CD4-positive, alpha-beta T cell treated with Interleukin-4 for 4 hours (primary cell): ENCODE measurements around the gene UBE2N.
"Not testable (repeated sequence)": the region's sequence is repeated elsewhere in the genome, so short reads cannot be mapped to it uniquely, and the experiment has no call there.

Source experiments
- DNase-seq: peaks from one replicate; pipeline ENCODE4 v3.0.0-alpha.2; 2020

The UBE2N gene

DNA sequence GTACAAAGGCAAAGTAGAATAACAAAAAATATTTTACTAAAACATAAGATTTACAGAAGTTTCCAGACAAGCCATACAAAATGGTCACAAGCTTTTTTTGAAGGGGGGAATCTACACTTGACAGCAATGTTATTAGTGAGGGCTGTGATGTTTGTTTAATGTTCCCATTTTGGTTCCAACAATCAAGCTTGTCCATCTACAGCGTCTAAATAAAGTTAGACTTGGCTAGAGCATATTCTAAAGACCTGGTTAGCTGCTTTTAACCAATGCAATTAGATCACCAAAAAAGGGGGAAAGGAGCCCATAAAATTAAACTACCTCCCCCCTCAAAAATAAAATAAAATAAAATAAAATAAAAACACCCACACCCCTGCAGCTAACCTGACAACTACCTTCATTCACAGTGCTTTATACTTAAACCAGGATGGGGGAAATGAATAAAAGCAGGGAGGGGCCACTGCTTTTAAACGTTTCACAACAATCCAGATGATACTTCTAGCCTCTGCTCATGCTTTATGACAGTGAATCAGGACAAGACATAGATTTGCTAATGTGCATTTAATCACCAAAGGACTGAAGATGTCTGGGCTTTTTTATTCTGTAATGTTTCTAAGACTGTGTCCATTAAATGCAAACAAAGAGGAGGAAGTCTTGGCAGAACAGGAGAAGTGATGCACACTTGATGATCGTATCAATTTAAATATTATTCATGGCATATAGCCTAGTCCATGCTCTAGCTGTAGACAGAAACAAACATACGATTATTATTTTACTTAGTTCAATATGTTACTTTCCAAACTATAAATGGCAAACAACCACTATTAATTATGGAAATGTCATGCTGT, 32.2 kb downstream of the UBE2N start:
- not testable (repeated sequence) for DNase-seq

DNA sequence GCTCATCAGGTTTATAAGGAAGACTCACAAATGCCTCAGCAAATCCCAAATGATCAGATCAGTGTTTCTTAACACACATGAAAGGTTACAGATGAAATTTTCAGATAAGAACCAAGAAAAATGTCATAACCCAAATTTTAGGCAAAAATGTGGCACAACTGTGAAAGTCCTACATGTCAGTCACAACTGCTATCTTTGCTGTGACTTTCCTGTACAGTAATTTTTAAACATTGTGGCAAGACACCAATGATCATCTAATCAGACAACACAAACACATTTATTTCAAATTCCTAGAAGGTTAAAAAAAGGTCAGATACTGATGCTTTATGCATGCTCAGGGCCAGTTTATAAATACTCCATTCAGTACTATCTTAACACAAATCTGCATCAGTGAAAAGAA, 32.9 kb downstream of the UBE2N start:
- DNase-seq: no peak

DNA sequence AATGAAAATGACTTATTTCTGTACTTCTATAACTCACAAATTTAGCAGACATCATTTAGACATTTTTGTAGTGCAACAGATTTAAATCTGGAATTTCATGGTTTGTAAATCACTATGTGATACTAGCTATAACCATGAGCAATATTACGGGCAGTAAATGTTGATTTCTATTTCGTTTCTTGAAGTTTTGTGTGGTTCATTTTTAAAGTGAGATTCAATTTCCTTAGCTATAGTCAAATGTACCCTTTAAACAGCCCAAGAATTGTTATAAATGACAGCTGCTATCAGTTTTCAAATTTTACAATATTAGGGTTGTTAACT, 33.8 kb downstream of the UBE2N start:
- DNase-seq: no peak

DNA sequence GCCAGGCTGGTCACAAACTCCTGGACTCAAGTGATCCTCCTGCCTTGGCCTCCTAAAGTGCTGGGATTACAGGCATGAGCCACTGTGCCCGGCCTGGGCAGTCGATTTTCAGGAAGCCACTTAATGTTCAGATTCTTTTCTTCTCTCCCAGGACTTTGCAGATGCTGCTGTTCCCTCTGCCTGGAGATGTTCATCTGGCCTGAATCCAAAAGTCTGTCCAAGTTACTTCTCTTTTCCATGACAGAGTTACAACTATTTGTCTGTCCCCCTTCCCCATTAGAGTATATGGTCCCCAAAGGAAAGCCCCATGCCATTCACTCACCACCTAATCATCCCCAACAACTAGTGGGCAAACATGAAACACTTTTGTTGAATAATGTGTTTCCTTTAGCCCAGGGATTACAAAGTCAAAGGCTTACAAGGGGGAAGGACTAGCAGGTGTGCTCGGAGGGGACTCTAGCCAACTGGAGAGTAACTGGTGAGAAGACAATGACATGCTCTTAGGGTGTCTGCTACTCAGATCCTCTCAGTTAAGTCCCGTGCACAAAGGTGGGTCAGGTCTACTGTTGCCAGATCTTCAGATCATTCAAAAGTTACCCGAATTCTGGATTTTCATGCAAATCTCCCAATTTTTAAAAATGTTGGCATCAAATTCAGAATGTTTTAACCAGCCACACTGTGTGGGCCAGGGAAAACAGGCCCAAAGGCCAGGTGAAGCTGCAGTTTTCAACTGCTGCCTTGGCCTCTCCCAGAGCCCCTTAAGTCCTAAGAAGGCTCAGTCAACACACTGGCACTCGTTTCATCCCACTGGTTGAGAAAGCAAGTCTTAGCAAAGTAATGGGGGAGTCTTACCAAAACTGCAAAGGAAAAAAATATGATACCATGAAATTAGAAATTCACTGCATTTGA, 34.4 kb downstream of the UBE2N start:
- no peak for DNase-seq

DNA sequence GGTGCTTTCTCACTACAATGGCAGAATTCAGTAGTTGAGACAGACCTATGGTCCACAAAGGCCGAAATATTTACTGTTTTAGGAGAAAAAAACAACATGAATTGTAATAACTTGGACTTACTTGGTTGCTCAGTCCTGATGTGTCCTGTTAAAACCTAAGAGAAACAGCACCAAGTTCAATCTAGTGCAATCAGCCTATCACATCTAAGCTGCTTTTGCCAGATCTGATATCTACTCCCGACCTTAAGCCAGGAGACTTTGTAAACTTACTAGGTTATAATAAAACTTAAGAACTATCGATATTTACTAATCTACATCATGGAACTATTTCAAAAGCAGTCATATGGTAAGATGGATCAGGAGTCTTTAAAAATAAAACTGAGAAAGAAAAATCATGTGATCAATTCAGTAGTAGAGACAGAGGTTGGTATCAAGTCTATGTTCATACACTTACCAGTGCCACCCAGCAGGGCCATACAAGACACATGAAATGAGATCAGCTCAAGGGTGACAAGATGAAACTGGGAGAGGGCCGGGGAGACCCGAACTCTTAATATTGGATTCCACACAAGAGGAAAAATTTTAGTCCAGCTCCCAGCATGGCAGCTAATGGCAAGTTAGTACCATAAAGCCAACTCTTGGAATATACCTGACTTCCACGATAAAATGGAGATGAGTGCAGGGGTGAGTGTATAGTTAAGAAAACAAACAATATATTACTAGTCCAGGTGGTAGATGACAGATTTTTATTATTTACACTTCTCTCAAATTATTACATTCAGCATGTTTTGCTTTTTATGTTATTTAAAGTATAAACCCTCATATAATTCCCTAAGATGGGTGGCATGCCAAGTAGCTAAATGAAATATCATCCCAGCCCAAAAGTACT, 36.5 kb downstream of the UBE2N start:
- no peak for DNase-seq

DNA sequence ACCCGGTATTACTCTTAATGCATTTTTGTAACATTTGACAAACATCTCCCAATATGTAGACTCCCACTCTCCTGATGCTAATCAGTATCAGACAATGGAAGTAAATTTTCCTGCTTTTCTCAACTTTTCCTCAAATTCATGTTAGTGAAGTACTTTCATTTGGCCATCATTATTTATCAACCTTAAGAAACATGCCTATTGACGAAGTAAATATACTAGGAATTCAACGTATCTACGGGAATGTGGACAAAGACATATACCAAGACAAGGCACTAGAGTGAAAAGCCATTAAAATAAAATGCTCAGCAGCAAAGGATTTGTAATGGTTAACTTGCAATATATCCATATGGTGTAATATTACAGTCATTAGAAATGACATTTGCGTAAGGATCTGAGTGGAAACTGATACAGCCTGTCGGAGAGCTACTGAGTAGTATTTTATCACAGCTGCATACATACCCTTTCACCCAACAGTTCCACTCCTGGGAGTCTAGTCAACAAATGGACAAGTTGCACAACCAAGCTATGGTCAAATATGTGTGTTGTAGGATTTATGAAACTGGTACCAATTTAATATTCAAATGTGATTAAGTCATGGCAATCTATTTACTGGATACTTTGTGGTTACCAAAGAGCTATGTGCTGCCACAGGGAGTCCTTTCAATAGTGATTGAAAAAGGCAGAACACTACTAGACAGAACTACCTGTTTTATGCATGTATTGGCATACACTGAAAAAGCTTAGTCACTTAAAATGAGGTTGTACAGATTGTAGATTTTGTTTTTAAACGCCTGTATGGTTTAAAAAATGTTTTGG, 37.6 kb downstream of the UBE2N start:
- no peak for DNase-seq

DNA sequence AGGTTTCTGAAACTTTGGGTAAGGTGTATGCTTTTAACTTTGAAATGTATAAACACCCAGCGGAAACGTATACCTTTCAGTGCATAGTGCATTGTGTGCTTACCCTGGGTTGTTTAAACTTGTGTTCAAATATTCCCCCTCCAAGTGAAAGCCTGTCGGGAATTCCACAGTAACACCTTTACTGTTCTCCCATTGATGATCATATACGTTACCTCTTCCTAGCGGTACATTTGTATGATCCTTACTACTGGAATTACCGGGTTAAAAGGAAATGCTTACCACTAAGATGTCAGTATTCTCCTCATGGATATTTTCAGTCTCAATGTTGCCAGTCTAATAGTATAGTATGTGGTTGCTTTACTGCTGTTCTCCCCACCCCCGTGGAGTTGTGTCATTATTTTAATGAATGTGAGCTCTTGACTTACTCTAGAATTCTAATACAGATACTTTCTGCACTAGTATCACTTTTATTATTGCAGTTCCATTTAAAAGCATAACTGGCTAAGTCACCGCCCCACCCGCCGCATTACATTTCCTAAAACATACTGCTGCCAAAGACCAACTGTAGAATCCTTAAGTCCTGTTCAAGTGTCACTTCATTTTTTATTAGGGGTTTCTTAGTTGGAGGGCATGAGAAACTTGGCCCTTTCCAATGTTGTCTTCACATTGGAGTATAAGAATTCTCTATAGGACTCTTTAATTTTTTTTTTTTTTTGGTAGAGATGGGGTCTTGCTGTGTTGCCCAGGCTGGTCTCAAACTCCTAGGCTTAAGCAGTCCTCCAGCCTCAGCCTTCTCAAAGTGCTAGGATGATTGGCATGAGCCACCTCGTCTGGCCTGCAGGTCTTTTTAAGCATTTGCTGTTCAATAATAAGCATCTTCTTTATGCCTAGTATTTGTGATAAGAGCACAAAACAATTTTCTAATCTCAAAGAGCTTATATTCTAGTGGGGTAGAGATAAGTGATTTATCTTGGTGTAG, 39.1 kb downstream of the UBE2N start:
- DNase-seq: no peak

DNA sequence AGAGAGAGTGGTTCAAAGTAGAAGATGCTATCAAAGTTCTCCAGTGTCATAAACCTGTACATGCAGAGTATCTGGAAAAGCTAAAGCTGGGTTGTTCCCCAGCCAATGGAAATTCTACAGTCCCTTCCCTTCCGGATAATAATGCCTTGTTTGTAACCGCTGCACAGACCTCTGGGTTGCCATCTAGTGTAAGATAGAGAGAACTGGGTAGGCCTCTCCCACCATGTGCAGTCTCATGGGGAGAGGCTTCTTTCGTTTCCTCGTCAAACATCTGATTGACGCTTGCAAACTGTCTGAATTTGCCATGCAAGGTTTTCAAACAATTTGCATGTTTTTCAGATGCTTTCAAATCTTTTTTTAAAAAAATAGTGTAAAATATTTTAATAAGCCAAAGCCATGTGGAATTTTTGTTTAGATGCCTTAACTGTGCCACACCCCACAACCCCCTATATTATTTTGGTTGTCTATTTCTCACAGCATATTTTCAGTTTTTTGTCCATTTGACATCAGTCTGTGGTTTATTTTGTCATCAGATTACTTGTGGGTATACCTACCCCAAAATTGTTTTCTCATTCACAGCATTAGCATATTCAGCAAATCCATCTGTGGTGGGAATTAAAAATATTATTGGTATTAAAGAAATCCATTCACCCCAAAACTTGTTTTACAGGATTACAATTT, 42.4 kb downstream of the UBE2N start:
- DNase-seq: not testable (repeated sequence)

DNA sequence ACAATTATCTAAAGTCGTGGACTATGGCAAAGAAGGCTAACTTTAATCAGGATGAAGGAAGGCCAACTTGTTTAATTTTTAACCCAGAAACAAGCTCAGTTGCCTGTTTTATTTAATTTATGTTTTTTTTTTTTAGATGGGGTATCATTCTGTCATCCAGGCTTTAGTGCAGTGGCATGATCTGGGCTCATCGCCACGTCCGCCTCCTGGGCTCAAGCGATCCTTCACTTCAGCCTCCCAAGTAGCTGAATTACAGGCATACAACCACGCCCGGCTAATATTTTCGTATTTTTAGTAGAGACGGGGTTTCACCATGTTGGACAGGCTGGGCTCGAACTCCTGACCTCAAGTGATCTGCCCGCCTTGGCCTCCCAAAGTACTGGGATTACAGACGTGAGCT, 44.3 kb downstream of the UBE2N start:
- DNase-seq: no peak

DNA sequence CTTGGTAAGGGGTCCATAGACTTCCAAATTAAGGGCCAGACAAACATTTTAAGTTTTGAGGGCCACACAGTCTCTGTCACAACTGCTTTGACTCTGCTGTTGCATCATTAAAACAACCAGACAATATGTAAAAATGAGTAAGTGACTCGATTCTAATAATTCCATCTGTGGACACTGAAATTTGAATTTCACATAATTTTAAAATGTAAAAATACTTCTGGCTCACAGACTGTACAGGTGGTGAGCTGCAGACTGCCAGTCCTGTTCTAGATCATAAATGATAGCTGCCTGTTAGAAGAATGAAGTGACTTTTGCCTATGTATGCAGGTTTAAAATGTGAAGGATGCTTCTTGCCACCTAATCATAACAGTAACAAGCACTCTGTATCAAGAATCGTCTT, 48.3 kb downstream of the UBE2N start:
- no peak for DNase-seq

DNA sequence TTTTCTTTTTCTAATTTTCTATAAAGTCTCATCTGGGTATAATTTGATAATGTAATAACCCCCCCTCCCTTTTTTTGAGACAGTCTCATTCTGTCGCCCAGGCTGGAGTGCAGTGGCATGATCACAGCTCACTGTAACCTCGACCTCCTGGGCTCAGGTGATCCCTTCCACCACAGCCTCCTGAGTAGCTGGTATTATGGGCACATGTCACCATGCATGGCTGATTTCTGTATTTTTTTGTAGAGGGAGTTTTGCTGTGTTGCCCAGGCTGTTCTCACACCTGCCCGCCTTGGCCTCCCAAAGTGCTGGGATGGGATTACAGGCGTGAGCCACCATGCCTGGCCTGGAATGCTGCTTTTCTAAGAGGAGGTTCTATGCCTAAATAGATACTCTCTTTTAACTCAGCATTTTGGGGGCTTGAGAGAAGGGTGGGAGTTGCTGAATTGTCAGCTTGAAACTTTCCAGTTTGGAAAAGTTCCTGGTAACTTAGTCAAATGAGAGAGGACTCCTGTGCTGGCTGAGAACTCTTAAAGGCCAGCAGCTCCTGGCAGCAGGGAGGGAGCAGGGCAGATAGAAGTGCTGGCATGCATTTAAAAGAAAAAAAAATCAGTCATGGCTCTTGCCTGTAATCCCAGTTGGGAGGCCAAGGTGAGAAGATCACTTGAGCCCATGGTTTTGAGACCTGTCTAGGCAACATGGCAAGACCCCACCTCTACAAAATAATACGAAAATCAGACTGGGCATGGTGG, 51.0 kb downstream of the UBE2N start:
- DNase-seq: no peak

DNA sequence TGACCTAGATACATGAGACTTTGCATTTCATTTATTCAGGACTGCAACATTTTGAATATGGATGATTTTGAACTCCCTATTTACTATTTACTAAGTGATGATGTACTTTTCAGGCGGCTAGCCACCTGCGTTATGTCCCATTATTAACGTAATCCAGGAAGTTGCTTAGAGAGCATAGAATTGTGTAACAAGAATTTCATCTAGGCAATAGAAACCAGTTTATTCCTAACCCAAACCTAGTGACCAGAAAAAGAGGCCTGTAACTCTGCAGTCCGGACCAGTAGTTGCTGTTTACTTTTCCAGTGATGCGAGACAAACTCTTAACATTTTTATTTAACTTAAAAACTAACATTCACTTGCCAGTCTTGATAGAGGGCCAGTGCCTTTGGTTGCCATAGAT, 51.7 kb downstream of the UBE2N start:
- no peak for DNase-seq

DNA sequence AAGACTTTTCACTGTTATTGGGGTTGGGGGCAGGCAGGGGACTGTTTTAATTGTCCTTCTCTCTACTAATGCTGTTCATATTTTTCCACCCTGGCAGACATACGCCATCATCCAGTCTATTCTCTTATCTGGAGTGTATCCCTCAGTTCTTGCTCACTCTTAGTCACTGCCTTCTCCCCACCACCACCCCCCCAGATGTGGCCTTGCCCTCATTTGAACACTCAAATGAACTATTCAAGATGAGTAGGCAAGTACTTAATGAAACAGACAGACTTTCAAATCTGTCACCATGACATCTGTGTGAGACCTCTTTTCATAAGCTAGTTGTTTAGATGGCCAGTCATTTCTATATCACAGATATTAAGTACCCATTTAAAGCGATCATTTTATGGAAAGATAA, 54.0 kb downstream of the UBE2N start:
- no peak for DNase-seq

DNA sequence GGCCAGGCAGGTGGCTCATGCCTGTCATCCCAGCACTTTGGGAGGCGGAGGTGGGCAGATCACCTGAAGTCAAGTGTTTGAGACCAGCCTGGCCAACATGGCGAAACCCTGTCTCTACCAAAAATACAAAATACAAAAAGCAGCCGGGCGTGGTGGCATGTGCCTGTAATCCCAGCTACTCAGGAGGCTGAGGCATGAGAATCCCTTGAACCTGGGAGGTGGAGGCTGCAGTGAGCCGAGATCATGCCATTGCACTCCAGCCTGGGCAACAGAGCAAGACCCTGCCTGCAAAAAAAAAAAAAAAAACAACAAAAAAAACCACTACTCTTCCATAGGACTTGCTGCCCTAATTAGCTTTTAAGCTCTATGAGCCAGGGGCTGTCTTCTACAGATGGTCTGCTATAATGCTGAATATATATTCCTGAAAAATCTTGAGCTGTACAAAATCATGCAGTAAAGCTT, 59.7 kb downstream of the UBE2N start:
- DNase-seq: not testable (repeated sequence)

DNA sequence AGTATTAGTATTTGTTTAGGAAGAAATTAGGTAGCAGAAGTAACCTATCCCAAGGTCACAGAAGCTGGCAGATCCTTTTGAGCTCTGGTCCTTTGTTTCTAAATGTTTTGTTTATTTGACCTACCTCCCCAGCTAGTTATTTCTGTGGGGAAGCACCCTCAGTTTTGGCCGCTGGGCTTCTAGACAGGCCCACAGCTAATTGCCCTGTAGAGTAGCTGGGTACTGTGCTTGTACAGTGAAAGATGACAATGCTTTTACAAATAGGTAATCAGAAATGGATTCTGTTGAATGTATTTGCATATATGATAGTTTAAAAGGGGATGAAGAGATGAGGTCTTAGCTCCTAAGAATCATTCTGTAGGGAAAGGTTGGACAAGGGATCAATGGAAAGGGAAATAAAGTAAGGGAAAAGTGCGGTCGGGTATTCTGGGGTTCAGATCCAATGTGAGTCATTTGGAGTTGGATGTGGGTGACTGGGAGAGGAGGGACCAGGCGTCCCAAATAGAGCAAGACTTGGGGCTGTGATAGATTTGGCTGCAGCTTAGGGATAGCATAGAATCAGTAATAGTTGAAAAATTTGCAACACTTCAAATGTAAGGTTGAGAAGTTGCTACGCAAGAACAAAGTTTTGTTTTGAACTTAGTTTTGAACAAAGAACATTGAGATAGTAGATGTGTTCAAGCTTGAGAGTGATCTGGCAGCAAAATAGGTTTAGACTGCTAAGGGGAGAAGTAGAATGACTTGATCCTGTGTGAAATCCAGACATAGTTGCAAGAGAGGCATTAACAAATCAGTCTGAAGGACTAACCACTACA, 60.4 kb downstream of the UBE2N start:
- DNase-seq: no peak

DNA sequence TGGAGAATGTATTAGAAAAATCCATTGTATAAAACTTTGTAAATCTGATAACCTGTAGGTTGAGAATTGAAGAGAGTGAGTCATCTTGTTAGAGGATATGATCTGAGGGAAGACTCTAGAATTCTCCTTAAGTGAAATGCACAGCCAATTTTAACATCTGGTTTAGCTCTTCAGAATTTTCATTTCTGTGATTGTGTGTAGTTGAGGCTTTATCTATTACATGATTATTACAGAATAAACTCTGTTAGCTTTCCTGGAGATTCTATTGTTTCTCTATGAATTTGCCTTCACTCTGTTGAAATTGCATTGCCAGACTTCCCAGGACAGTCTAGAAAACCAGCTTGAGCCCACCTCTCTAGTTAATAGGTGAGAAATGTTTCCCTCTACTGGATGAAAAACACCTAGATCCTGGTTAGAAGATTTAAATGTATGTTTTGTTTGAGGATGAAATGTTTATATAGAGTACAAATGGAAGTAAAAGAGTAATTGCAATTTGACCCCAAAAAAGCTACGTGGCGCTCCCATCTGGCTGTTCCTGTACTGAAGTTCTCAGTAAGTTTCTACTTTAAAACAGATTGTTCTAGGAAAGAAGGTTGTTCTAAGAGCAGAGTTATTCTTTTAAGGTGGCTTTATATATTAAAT, 61.1 kb downstream of the UBE2N start:
- no peak for DNase-seq

DNA sequence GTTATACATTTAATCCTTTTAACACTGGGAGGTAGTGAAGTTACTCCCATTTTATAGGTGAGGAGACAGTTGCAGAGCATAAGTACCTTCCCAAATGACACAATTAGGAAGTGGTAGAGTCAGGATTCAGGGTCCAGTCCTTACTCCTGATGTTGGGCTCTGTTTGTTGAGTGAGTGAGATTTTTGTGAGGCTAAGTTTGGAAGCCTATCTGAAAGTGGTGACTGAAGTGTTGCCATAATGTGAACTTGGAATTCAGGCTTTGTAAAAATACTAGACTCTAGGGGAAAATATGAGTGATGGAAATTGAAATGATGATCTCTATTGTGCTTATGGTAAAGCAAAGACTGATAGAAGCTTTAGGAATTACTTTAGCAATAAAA, 61.8 kb downstream of the UBE2N start:
- no peak for DNase-seq

DNA sequence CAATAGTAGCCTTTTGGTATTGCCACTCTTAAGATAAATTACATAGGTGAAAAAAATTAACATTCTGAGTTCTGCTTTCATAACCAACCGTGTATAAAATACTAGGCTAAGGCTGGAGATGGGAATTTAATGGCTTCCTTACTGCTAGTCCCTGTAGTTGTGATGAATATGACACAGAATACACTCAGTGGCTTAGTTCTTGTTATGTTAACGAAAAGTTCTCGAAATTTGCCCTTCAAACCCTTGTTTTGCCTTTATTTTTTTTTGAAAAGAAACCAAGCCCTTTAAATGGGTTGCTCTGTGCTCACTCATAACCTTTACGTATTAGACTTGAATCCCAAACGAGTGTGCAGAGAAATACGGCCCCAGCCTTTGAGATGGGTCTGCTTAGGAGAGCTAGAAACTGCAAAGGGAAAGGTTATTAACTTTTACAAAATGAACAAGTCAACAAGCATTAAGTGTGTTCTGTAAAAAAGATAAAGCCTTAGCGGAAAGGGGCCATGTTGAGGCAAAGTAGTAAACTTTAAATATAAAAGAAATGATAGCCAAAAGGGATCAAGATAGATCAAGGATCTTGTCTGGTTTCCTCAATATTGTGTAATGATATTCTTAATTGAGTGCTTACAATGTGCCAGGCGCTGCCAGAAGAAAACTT, 62.3 kb downstream of the UBE2N start:
- no peak for DNase-seq
